HL-60 (cell line): ENCODE data around the gene SYTL3.
"Not testable (repeated sequence)": the region's sequence is repeated elsewhere in the genome, so short reads cannot be mapped to it uniquely, and the experiment has no call there.

Experiments used
- CTCF ChIP-seq: IDR thresholded peaks from one replicate; pipeline ENCODE4 v1.5.1; 2011; ENCODE audit warnings: low read length, control low read depth, inconsistent platforms; ENCODE audit not compliant: insufficient read depth
- GABPA ChIP-seq: IDR thresholded peaks from 2 replicates; pipeline ENCODE4 v1.6.1; 2012; ENCODE audit warnings: low read depth
- POLR2AphosphoS5 ChIP-seq: IDR thresholded peaks from 2 replicates; pipeline ENCODE4 v1.6.1; 2012; ENCODE audit warnings: low read depth
- REST ChIP-seq: IDR thresholded peaks from 2 replicates; pipeline ENCODE4 v1.6.1; 2012; ENCODE audit warnings: low read depth; ENCODE audit not compliant: insufficient replicate concordance
- SPI1 ChIP-seq: IDR thresholded peaks from 2 replicates; pipeline ENCODE4 v1.6.1; 2012; ENCODE audit warnings: low read depth, mild to moderate bottlenecking, borderline replicate concordance

- TF ChIP-seq CTCF, REST, GABPA, SPI1, POLR2AphosphoS5: not testable (repeated sequence)
Observed at GRCh38 chr6:158656986-158657385, 7.1 kb downstream of the SYTL3 start.
